IMR-90 (cell line): Measurements from ENCODE around the gene SPHK1. TPM values are rescaled to one million over a fixed set of nuclear protein-coding genes. Genes with fewer than 3 reads are reported as not detected.
A peak's percentile ranks its signal among the peaks of the same experiment; 100 is the strongest.

Source experiments
- ATAC-seq: fragments of 200-7000 bp; cut with Tn5 transposase; 2 replicates; pipeline ENCODE4 v1.9.1; 2020; ENCODE audit warnings: low read depth, mild to moderate bottlenecking, moderate library complexity
- BruUV-seq: library from RNA; stranded (reverse); fragments of 400-500 nt; replicated peaks from 2 replicates; lab custom pipeline; 2021; lab: Mats Ljungman, UMichigan
- CTCF ChIA-PET: fragments of 300-600 bp; formaldehyde crosslinking; extraction: SDS; loops from one replicate; lab custom pipeline; 2021; ENCODE audit warnings: antibody characterized with exemption; lab: Yijun Ruan, JAX
- POLR2A ChIA-PET: fragments of 300-600 bp; sonication (Branson Sonifier 250); formaldehyde crosslinking; loops from one replicate; lab custom pipeline; 2022; ENCODE audit warnings: antibody characterized with exemption; ENCODE audit not compliant: unreplicated experiment; lab: Charles Lee
- DNase-seq: peaks from one replicate; pipeline ENCODE4 v3.0.0; 2013
- H2AFZ ChIP-seq: replicated peaks from 2 replicates; pipeline ENCODE3; 2013; ENCODE audit warnings: low read length, mild to moderate bottlenecking; ENCODE audit not compliant: poor library complexity
- H2AK5ac ChIP-seq: 2 replicates; pipeline ENCODE4 v1.6.1; 2013; ENCODE audit warnings: low read depth, low read length, inconsistent platforms
- H2AK9ac ChIP-seq: replicated peaks from 2 replicates; pipeline ENCODE3; 2013; ENCODE audit warnings: mild to moderate bottlenecking, low read depth, low read length, moderate library complexity; ENCODE audit not compliant: poor library complexity
- H2BK120ac ChIP-seq: 2 replicates; pipeline ENCODE4 v1.6.1; 2013; ENCODE audit warnings: low read depth, low read length, inconsistent platforms
- H2BK15ac ChIP-seq: 3 replicates; pipeline ENCODE4 v1.6.1; 2013; ENCODE audit warnings: low read depth, low read length, inconsistent platforms
- H2BK20ac ChIP-seq: 2 replicates; pipeline ENCODE4 v1.6.1; 2013; ENCODE audit warnings: low read depth, mild to moderate bottlenecking, inconsistent platforms, low read length, moderate library complexity
- H2BK5ac ChIP-seq: 2 replicates; pipeline ENCODE4 v1.6.1; 2013; ENCODE audit warnings: mild to moderate bottlenecking, low read depth, low read length, inconsistent platforms; ENCODE audit not compliant: poor library complexity, severe bottlenecking
- H3K14ac ChIP-seq: replicated peaks from 2 replicates; pipeline ENCODE4 v1.6.1; 2013; ENCODE audit warnings: low read depth, low read length, inconsistent platforms
- H3K18ac ChIP-seq: 2 replicates; pipeline ENCODE4 v1.6.1; 2013; ENCODE audit warnings: low read depth, low read length, control low read depth
- H3K23ac ChIP-seq: 2 replicates; pipeline ENCODE4 v1.6.1; 2013; ENCODE audit warnings: low read depth, low read length, inconsistent platforms
- H3K27ac ChIP-seq: 2 replicates; pipeline ENCODE4 v1.5.1; 2013; ENCODE audit warnings: mild to moderate bottlenecking, control low read depth, low read length; ENCODE audit not compliant: insufficient read depth
- H3K27me3 ChIP-seq: 2 replicates; pipeline ENCODE4 v1.6.1; 2013; ENCODE audit warnings: low read length; ENCODE audit not compliant: control insufficient read depth, insufficient read depth
- H3K36me3 ChIP-seq: 2 replicates; pipeline ENCODE4 v1.6.1; 2013; ENCODE audit warnings: low read length, mixed read lengths; ENCODE audit not compliant: control insufficient read depth, insufficient read depth
- H3K4ac ChIP-seq: 2 replicates; pipeline ENCODE4 v1.6.1; 2013; ENCODE audit warnings: low read depth, low read length, inconsistent platforms
- H3K4me1 ChIP-seq: 2 replicates; pipeline ENCODE4 v1.6.1; 2013; ENCODE audit warnings: low read length, mixed read lengths; ENCODE audit not compliant: control insufficient read depth, insufficient read depth
- H3K4me2 ChIP-seq: 2 replicates; pipeline ENCODE4 v1.6.1; 2013; ENCODE audit warnings: low read depth, mild to moderate bottlenecking, control low read depth, low read length, moderate library complexity
- H3K4me3 ChIP-seq: 2 replicates; pipeline ENCODE4 v1.5.1; 2013; ENCODE audit warnings: low read depth, mild to moderate bottlenecking, control low read depth, low read length, moderate library complexity; ENCODE audit not compliant: insufficient read depth
- H3K56ac ChIP-seq: 2 replicates; pipeline ENCODE4 v1.6.1; 2013; ENCODE audit warnings: low read length, inconsistent platforms; ENCODE audit not compliant: insufficient read depth; ENCODE audit errors: extremely low read depth
- H3K79me1 ChIP-seq, 2 experiments: 2 replicates each; pipeline ENCODE4 v1.6.1; 2013; ENCODE audit warnings: low read length in 2 of 2, inconsistent platforms in 1 of 2, low read depth in 1 of 2
- H3K9ac ChIP-seq: 2 replicates; pipeline ENCODE4 v1.6.1; 2013; ENCODE audit warnings: low read depth, low read length, control low read depth
- H3K9me1 ChIP-seq: 2 replicates; pipeline ENCODE4 v1.6.1; 2013; ENCODE audit warnings: low read length, inconsistent platforms; ENCODE audit not compliant: insufficient read depth
- H3K9me3 ChIP-seq: 2 replicates; pipeline ENCODE4 v1.6.1; 2013; ENCODE audit warnings: low read length; ENCODE audit not compliant: control insufficient read depth, insufficient read depth
- H4K20me1 ChIP-seq: 2 replicates; pipeline ENCODE4 v1.6.1; 2013; ENCODE audit warnings: low read length, inconsistent platforms; ENCODE audit not compliant: insufficient read depth
- H4K5ac ChIP-seq: 2 replicates; pipeline ENCODE4 v1.6.1; 2013; ENCODE audit warnings: mild to moderate bottlenecking, low read depth, low read length, control low read depth
- H4K8ac ChIP-seq, 2 experiments: 2 replicates each; pipeline ENCODE4 v1.6.1; 2013; ENCODE audit warnings: low read depth in 2 of 2, low read length in 2 of 2, control low read depth in 1 of 2, inconsistent platforms in 1 of 2
- H4K91ac ChIP-seq: 2 replicates; pipeline ENCODE4 v1.6.1; 2013; ENCODE audit warnings: low read depth, low read length, inconsistent platforms; ENCODE audit not compliant: insufficient read depth
- CEBPB ChIP-seq: IDR thresholded peaks from 2 replicates; pipeline ENCODE4 v1.6.1; 2012; ENCODE audit warnings: low read depth, low read length, improper control_type of control experiment
- FOS ChIP-seq: fragments of 150-350 bp; IDR thresholded peaks from 2 replicates; pipeline ENCODE4 v1.6.1; 2016; ENCODE audit warnings: low read depth, low read length
- POLR2A ChIP-seq: IDR thresholded peaks from 2 replicates; pipeline ENCODE4 v1.6.1; 2012; ENCODE audit warnings: mild to moderate bottlenecking, low read depth, low read length
- RFX5 ChIP-seq: IDR thresholded peaks from 2 replicates; pipeline ENCODE4 v1.8.0; 2012; ENCODE audit warnings: low read depth, mild to moderate bottlenecking, low read length, moderate library complexity
- USF2 ChIP-seq: fragments of 150-350 bp; IDR thresholded peaks from 2 replicates; pipeline ENCODE4 v1.6.1; 2017; ENCODE audit warnings: mild to moderate bottlenecking, antibody characterized with exemption, low read length, low read depth
- WGBS, 2 experiments: methylation state at CpG; one replicate each; pipeline versions ENCODE4 v1.1.5 to v1.1.7; 2013; ENCODE audit warnings: missing lambda C conversion rate in 2 of 2; ENCODE audit not compliant: insufficient read length in 1 of 2; ENCODE audit errors: extremely low coverage in 2 of 2; 5-methylcytosine and 5-hydroxymethylcytosine counted together
- dilution Hi-C: fragments of 300-500 bp; cut with HindIII; formaldehyde crosslinking; loops from one replicate; pipeline ENCODE4 v1.14.3; 2018; ENCODE audit warnings: low sequenced_read_pairs; ENCODE audit not compliant: unreplicated experiment
- in situ Hi-C: fragments of 300-500 bp; cut with MboI; formaldehyde crosslinking; loops from 3 replicates; pipeline ENCODE4 v1.14.3; 2019; ENCODE audit warnings: low sequenced_read_pairs, inconsistent platforms, mixed read lengths
- intact Hi-C: fragments of 100-400 bp; cut with micrococcal nuclease; formaldehyde crosslinking; loops from 2 replicates; pipeline ENCODE4 v1.10.0; 2022
- polyA plus RNA-seq, 3 experiments: library from polyadenylated mRNA; depleted of rRNA; stranded (reverse); fragments of >200 nt; gene quantifications; 2 replicates each; pipeline ENCODE4 v1.2.3, GENCODE V29; 2012; ENCODE audit warnings: low replicate concordance in 1 of 3
- total RNA-seq: library from RNA; depleted of rRNA; stranded (reverse); fragments of >200 nt; gene quantifications from 2 replicates; pipeline ENCODE4 v1.2.3, GENCODE V29; 2012
- TF ChIP-seq, protein P1 (sequence below): conservative IDR thresholded peaks from 2 replicates; pipeline ENCODE4 v1.5.1; 2012; ENCODE audit warnings: mild to moderate bottlenecking, low read depth, low read length, improper control_type of control experiment

The SPHK1 gene
- total and polyA plus RNA-seq, 2 of the 4 experiments (the other 2 are of a cell fraction), result 44.4 to 82.7 TPM

DNA sequence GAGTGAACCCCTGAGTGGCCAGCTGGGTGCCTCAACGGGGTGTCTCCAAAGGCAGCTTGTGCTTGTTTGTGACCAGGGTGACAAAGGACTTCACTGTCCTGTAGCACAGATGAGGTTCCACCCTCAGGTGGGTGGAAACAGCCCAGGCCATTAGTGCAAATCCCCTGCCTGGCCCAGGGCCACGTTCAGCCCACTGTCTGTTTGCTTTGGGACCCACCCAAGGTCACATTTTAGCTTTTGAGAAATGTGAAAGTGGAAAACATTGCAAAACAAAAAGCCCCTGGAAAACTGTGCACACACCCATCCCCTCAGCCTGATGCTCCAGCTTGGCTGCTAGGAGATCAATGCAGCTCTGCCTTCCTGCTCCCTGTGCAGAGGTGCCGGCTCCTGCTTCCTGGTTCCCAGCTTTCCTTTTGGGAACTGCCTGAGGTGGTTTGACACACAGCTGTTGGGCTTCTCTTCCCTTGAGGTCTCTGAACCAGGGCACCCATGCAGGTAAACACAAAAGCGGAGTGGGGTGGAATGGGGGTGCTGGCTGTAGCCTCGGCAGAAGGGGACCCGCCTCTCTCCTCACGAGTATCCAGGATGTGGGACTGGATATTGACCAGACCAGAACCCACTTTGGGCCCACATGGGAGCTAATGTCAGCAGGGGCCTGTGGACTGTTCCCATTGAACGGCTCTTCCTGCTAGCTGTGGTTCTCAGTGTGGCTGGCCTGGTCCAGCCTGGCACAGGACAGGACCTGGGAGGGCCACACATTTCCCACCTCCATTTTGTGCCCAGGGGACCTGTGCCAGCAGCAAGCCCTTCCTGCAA, 7.9 kb upstream of the SPHK1 start:
- no peak for ATAC-seq
- H3K27me3 ChIP-seq, result no peaks in the 10 kb centered on the region
- dilution Hi-C loops, result no loop called here
- no TSS peak for BruUV-seq
- 0 out of 2 replicates have a peak overlapping the region, but pooled peaks have one; percentile 19 for H2BK120ac ChIP-seq
- WGBS, 2 experiments, result 75% methylated on average over 1 of the region's 8 CpGs; no CpG with 5 or more reads in 1 of the 2 experiments
- H3K36me3 ChIP-seq, result no peaks in the 10 kb centered on the region
- peaks cover 14 to 38% of the 10 kb centered on the region in 2 experiments for H3K79me1 ChIP-seq
- peak overlapping the region; percentile 6; the same call in 1 of the 2 replicates for H2BK20ac ChIP-seq
- ChIA-PET POLR2A (interaction anchor here (0.8 kb wide), 1 partner anchor 108 kb away, joined by 4 read pairs; no protein-coding TSS in a partner anchor), CTCF (interaction anchor here (1.2 kb wide), 2 partner anchors 9 to 21 kb away, joined by 3 read pairs; no protein-coding TSS in a partner anchor)
- no peak overlapping the region for H3K9ac ChIP-seq
- H3K27ac ChIP-seq, result no peak overlapping the region
- H4K20me1 ChIP-seq, result peaks cover 3% of the 10 kb centered on the region; the same call in 1 of the 2 replicates
- 0 out of 3 replicates have a peak overlapping the region, but pooled peaks have one; percentile 10 for H2BK15ac ChIP-seq
- no peaks in the 10 kb centered on the region for H3K9me3 ChIP-seq
- H3K56ac ChIP-seq, result no peak overlapping the region
- peaks cover 7% of the 10 kb centered on the region for H3K4me1 ChIP-seq
- no peak overlapping the region for H3K23ac ChIP-seq
- in situ Hi-C loops, result no loop called here
- H2BK5ac ChIP-seq, result no peak overlapping the region
- no peak overlapping the region; a peak in 1 of 4 replicates for H4K8ac ChIP-seq
- peak overlapping the region; percentile 27; the same call in 1 of the 2 replicates for H4K91ac ChIP-seq
- H3K4me3 ChIP-seq, result no peak overlapping the region
- H3K4me2 ChIP-seq, result no peak overlapping the region
- peak overlapping the region; percentile 72 for H2AK9ac ChIP-seq
- H4K5ac ChIP-seq, result peak overlapping the region; percentile 49; the same call in 1 of the 2 replicates
- H3K4ac ChIP-seq, result peak overlapping the region; percentile 29; the same call in 1 of the 2 replicates
- H3K9me1 ChIP-seq, result peaks cover 19% of the 10 kb centered on the region
- H3K18ac ChIP-seq, result no peak overlapping the region
- H2AK5ac ChIP-seq, result peak overlapping the region; percentile 11; the same call in 1 of the 2 replicates
- H3K14ac ChIP-seq, result peak overlapping the region; percentile 67; the same call in 1 of the 2 replicates
- TF ChIP-seq FOS (no peak), CEBPB (no peak), POLR2A (no peak), RFX5 (no peak), USF2 (no peak)
- TF ChIP-seq, protein P1, sequence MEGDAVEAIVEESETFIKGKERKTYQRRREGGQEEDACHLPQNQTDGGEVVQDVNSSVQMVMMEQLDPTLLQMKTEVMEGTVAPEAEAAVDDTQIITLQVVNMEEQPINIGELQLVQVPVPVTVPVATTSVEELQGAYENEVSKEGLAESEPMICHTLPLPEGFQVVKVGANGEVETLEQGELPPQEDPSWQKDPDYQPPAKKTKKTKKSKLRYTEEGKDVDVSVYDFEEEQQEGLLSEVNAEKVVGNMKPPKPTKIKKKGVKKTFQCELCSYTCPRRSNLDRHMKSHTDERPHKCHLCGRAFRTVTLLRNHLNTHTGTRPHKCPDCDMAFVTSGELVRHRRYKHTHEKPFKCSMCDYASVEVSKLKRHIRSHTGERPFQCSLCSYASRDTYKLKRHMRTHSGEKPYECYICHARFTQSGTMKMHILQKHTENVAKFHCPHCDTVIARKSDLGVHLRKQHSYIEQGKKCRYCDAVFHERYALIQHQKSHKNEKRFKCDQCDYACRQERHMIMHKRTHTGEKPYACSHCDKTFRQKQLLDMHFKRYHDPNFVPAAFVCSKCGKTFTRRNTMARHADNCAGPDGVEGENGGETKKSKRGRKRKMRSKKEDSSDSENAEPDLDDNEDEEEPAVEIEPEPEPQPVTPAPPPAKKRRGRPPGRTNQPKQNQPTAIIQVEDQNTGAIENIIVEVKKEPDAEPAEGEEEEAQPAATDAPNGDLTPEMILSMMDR, result no peak
- DNase-seq, result peak; percentile 12
- intact Hi-C loops, result no loop called here
- no peak overlapping the region for H2AFZ ChIP-seq
